Measurements from ENCODE around the gene S100A5.

DNA sequence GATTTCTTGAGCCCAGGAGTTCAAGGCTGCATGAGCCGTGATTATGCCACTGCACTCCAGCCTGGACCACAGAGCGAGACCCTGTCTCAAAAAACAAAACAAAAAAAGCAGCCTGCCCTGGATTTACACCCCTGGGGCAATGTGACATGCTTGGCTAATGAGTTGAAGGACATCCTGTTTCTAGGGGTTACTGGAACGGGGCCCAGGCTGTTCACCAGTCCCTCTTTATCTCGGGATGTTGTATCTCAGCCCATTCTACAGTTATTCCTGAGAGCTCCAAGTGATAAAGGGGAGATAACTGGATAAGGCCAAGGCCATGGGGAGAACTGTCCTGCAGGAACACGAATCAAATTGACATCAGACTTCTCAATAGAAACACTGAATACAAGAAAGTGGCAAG is 46.6 kb upstream of the S100A5 start:
- TF ChIP-seq, protein P1, sequence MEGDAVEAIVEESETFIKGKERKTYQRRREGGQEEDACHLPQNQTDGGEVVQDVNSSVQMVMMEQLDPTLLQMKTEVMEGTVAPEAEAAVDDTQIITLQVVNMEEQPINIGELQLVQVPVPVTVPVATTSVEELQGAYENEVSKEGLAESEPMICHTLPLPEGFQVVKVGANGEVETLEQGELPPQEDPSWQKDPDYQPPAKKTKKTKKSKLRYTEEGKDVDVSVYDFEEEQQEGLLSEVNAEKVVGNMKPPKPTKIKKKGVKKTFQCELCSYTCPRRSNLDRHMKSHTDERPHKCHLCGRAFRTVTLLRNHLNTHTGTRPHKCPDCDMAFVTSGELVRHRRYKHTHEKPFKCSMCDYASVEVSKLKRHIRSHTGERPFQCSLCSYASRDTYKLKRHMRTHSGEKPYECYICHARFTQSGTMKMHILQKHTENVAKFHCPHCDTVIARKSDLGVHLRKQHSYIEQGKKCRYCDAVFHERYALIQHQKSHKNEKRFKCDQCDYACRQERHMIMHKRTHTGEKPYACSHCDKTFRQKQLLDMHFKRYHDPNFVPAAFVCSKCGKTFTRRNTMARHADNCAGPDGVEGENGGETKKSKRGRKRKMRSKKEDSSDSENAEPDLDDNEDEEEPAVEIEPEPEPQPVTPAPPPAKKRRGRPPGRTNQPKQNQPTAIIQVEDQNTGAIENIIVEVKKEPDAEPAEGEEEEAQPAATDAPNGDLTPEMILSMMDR (conservative IDR thresholded peaks at IDR 0.05; ENCODE audit: low read length): no peak
- no peak for TF ChIP-seq EZH2phosphoT487 (IDR thresholded peaks at IDR 0.05; ENCODE audit: borderline replicate concordance)
